Fibroblast of mammary gland (primary cell): ENCODE measurements around the gene SLC6A16.

Experiments used
- DNase-seq: peaks from one replicate; pipeline ENCODE4 v3.0.0-alpha.2; 2010; ENCODE audit warnings: low read depth
- H3K4me3 ChIP-seq: 2 replicates; pipeline ENCODE4 v1.5.1; 2011; ENCODE audit warnings: low read depth, mild to moderate bottlenecking, low read length, moderate library complexity; ENCODE audit not compliant: control insufficient read depth
- CTCF ChIP-seq: conservative IDR thresholded peaks from 2 replicates; pipeline ENCODE4 v1.5.1; 2011; ENCODE audit warnings: low read depth, low read length, inconsistent platforms; ENCODE audit not compliant: control insufficient read depth, insufficient read depth

The SLC6A16 gene

GRCh38 chr19:49357186-49357585 lies 32.2 kb upstream of the SLC6A16 start:
- H3K4me3 ChIP-seq, result no peak overlapping the region
- DNase-seq, result no peak
- TF ChIP-seq CTCF, result no peak

- TF ChIP-seq CTCF, result no peak
- DNase-seq, result no peak
- no peak overlapping the region for H3K4me3 ChIP-seq
Observed at GRCh38 chr19:49356382-49356781, 31.4 kb upstream of the SLC6A16 start.

GRCh38 chr19:49355909-49356353 lies 30.9 kb upstream of the SLC6A16 start:
- DNase-seq, result peak; percentile 25
- H3K4me3 ChIP-seq, result no peak overlapping the region
- no peak for TF ChIP-seq CTCF

- no peak for DNase-seq
- H3K4me3 ChIP-seq, result no peak overlapping the region
- no peak for TF ChIP-seq CTCF
Observed at GRCh38 chr19:49349567-49349966, 24.6 kb upstream of the SLC6A16 start.

- DNase-seq, result no peak
- TF ChIP-seq CTCF, result no peak
Observed at GRCh38 chr19:49348305-49349189, 23.6 kb upstream of the SLC6A16 start.

GRCh38 chr19:49347835-49348234 lies 22.8 kb upstream of the SLC6A16 start:
- peak; percentile 86 for DNase-seq
- no peak overlapping the region for H3K4me3 ChIP-seq
- peak; percentile 31 for TF ChIP-seq CTCF

More at GRCh38 chr19:49348305-49349189, 23.6 kb upstream of the SLC6A16 start:
- no peak overlapping the region for H3K4me3 ChIP-seq
